NCI-H1105 (cell line): Measurements from ENCODE around the gene NCKAP5.

Source experiments
- DNase-seq: peaks from one replicate; lab custom pipeline; 2025; lab: John Stamatoyannopoulos, UW

The NCKAP5 gene

GRCh38 chr2:133380991-133381390 lies 187.3 kb downstream of the NCKAP5 start:
- DNase-seq = no peak

- no peak for DNase-seq
Observed at GRCh38 chr2:133378928-133379549, 189.2 kb downstream of the NCKAP5 start.

- DNase-seq = no peak
Observed at GRCh38 chr2:133378386-133378785, 189.9 kb downstream of the NCKAP5 start.

- no peak for DNase-seq
Observed at GRCh38 chr2:133377599-133377998, 190.7 kb downstream of the NCKAP5 start.

GRCh38 chr2:133377021-133377481 lies 191.2 kb downstream of the NCKAP5 start:
- DNase-seq = no peak

GRCh38 chr2:133374781-133375180 lies 193.5 kb downstream of the NCKAP5 start:
- DNase-seq = no peak

GRCh38 chr2:133371286-133371685 lies 197.0 kb downstream of the NCKAP5 start:
- no peak for DNase-seq

- DNase-seq = no peak
Observed at GRCh38 chr2:133369901-133370658, 198.2 kb downstream of the NCKAP5 start.

- no peak for DNase-seq
Observed at GRCh38 chr2:133365117-133365516, 203.1 kb downstream of the NCKAP5 start.

GRCh38 chr2:133364636-133365035 lies 203.6 kb downstream of the NCKAP5 start:
- DNase-seq = no peak

GRCh38 chr2:133363884-133364283 lies 204.4 kb downstream of the NCKAP5 start:
- no peak for DNase-seq

- no peak for DNase-seq
Observed at GRCh38 chr2:133362061-133362476, 206.2 kb downstream of the NCKAP5 start.

- DNase-seq = no peak
Observed at GRCh38 chr2:133360882-133361281, 207.4 kb downstream of the NCKAP5 start.

- no peak for DNase-seq
Observed at GRCh38 chr2:133360190-133360589, 208.1 kb downstream of the NCKAP5 start.

GRCh38 chr2:133352719-133353118 lies 215.5 kb downstream of the NCKAP5 start:
- DNase-seq = no peak

GRCh38 chr2:133346654-133347053 lies 221.6 kb downstream of the NCKAP5 start:
- no peak for DNase-seq

- no peak for DNase-seq
Observed at GRCh38 chr2:133345638-133346037, 222.6 kb downstream of the NCKAP5 start.

- DNase-seq = no peak
Observed at GRCh38 chr2:133344849-133345248, 223.4 kb downstream of the NCKAP5 start.

GRCh38 chr2:133343018-133343352 lies 225.3 kb downstream of the NCKAP5 start:
- DNase-seq = no peak

GRCh38 chr2:133342286-133343017 lies 225.8 kb downstream of the NCKAP5 start:
- no peak for DNase-seq

GRCh38 chr2:133341575-133341974 lies 226.7 kb downstream of the NCKAP5 start:
- no peak for DNase-seq

- no peak for DNase-seq
Observed at GRCh38 chr2:133338224-133338623, 230.0 kb downstream of the NCKAP5 start.

- DNase-seq = no peak
Observed at GRCh38 chr2:133334923-133335322, 233.3 kb downstream of the NCKAP5 start.
